ENCODE measurements around the gene ATG13.
A peak's percentile ranks its signal among the peaks of the same experiment; 100 is the strongest.
"Not testable (repeated sequence)": the region's sequence is repeated elsewhere in the genome, so short reads cannot be mapped to it uniquely, and the experiment has no call there.

The ATG13 gene

DNA sequence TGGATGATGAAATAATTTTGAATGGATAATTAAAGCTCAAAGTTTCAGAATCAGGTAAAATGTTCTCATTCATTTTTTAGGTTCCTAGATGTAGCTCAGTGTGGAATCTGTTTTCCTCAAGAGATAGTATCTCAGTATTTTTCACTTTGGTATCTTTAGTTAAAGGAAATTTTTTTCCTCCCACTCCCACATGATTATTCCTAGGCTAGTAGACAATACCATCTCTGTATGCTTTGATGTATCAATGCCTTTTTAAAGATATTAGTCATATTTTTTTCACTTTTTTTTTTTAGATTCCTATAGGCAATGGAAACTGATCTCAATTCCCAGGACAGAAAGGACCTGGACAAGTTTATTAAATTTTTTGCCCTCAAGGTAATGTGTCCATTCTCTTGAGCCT, 26.6 kb downstream of the ATG13 start:
- DNase-seq (ENCODE audit: low spot score): no peak

DNA sequence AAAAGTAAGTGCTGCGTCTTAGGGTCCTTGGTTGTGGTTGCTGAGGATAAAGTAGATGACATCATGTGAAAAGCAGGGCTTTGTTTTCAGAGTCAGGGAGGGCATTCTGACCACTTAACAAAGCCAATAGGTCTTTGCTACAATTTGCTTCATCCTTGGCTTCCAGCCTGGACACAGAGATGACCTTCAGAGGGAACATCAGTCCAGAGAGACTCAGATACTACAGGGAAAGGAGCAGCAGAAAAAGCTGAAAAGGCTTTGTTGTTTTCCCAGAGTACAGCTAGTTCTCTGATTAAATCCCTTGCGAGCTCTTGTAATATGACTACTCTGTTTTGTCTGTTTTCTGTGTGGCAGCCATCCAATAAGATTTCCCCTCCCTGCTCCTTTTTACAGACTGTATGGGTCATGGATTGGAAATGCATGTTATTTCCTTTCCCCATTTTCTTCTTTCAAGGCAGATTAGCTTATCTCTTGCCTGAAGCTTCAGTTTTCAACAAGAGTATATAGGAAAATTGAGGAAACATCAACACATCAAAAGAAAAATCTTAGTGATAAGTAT, 31.9 kb downstream of the ATG13 start:
- peak; percentile 16 for DNase-seq (ENCODE audit: low spot score)

DNA sequence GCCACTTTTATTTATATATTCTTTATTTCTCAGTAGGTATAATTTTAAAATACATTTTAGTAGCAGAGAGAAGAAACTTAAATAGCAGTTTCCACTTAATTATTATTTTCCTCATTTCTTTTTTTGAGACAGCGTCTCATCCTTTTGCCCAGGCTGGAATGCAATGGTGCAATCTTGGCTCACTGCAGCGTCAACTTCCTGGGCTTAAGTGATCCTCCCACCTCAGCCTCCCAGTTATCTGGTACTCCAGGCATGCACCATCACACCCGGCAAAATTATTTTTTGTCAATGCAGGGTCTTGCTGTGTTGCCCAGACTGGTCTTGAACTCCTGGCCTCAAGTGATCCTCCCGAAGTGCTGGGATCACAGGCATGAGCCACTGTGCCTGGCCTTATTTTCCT, 38.3 kb downstream of the ATG13 start:
- DNase-seq (ENCODE audit: low spot score): no peak

DNA sequence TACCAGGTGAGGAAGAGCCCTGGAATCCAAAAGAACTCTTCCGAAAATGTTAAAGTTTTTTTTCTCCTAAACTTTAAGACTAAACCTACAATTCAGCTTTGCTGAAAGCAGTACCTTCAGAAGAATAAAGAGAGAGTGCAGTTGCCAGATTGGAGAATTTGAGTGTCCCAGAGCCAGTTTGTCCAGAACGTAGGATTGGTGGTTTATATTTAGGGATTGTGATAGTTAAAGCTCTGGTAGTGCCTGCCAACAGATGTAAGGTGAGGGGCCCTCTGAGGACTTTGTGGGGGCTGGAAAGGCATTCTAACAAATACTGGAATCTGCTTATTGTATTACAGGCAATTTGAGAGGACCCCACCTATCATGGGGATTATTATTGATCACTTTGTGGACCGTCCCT, 39.8 kb downstream of the ATG13 start:
- no peak for DNase-seq (ENCODE audit: low spot score)

DNA sequence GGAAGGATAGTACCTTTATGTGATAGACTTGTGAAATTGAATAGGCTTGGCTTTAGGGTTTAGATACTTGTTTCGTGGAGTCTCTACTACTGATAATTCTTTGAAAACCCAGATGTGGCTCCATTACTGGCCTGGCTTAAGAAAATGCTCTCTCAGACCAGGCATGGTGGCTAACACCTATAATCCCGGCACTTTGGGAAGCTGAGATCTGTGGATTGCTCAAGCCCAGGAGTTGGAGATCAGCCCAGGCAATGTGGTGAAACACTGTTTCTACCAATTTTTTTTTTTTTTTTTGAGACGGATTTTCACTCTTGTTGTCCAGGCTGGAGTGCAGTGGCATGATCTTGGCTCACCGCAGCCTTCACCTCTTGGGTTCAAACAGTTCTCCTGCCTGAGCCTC, 40.9 kb downstream of the ATG13 start:
- DNase-seq (ENCODE audit: low spot score): no peak

DNA sequence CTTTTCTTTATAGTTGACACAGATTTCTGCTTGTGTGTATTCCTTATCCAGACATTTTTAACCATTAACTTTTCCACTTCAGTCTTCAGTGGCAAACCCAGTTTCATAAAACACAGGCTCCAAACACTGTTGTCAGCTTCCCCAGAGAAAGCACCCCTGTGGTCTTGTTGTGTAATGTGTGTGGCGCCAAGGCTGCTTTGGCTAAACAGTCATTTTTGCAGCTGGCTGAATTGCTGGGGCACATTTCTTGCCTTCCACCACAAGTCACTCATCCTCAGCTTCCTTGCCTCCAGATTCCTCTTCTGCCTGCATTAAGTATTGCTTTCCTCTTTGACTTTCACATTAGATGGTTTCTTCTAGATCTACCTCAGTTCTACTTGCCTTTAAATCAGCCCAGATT, 42.6 kb downstream of the ATG13 start:
- DNase-seq (ENCODE audit: low spot score): no peak

DNA sequence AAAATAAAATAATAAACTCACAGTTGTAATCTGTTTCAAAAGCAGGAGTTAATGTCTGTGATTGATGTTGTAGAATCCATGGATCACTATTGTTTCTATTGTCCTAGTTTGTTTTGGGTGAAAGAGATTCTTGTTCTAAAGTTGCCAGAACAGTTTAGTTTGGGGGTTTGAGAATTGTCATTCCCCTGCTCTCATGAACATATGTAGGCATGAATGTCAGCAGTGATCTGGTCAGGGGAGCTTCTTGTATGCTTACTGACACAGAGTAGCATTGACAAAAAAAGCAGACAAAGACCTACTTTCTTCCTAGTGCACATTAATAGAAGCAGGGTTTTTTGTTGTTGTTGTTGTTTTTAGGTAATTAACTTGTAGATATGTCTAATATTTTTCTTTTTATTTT, 44.5 kb downstream of the ATG13 start:
- no peak for DNase-seq (ENCODE audit: low spot score)

DNA sequence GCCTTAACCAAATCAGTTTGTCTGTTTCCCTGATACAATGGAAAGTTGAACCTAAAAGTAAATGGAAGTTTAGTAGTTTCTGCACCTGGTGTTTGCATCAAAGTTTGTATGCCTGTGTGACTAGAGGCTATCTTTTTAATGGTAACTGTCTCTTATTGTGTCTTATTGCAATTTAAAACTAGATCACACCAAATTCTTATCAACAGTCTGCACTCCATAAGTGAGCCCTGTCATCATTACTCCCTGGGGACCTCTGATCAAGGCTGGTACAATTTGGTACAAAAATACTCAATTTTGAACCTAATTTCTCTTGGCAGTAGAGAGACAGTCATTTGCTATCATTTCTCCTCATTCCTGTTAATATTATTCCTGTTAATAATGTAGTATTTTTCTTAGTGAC, 45.0 kb downstream of the ATG13 start:
- no peak for DNase-seq (ENCODE audit: low spot score)

DNA sequence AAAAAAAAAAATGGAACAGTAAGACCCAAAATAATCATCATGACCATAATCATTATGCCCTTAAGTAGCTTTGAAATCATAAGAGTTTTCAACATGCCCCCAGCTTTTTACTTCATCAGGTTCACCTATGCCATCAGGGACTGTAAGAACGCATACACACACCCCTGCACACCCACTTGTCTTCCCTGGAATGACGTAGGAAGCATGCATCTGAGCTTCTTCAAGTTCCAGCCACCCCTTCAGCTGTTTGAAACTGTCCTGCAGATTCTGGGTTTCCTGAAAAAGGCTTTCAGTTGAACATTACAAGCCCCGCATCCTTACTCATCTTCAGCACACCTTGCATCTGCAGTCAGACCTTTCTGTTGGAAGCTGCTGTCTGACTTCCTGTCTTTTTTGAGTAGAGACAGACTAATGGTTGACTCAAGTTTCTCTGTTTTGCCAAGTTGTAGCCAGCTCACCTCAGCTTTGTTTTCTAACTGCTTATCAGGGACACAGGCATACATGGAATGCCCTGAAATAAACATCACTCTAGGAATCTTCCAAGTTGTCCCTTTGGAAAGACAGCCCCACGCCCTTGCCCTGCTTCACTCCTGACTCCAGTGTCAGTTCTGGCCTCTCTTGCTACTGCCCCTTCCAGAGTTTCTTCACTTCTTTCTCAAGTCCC, 46.1 kb downstream of the ATG13 start:
- DNase-seq (ENCODE audit: low spot score): no peak

DNA sequence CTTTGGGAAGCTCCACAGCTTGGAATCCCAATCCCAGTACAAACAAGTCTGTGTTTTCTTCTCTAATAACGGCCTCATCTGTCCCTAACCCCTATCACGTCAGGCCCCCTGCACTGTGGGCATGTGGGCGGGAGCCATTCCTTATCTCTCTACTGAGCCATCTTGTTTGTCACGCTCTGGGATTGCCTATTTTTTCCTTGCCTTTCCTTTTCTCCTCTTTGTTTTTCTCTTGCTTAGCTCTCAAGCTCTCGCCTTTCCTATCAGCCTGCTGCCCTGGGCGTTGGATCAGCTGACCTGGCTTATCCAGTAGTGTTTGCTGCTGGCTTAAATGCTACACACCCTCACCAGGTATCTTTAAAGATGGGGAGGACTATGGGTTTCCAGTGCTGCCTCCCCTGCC, 47.3 kb downstream of the ATG13 start:
- no peak for DNase-seq (ENCODE audit: low spot score)

DNA sequence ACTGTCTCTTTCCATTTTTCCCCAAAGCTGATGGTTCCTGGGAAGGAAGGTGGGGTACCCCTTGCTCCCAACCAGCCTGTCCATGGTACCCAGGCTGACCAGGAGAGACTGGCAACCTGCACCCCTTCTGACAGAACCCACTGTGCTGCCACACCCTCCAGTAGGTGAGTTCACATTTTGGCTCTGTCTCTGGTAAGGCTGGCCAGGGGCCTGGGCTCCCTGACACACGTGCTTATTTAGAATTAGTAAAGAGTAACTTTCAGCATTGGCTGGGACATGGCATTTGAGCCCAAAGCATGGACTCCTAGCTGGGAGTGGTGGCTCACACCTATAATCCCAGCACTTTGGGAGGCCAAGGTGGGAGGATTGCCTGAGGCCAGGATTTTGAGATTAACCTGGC, 48.0 kb downstream of the ATG13 start:
- no peak for DNase-seq (ENCODE audit: low spot score)

DNA sequence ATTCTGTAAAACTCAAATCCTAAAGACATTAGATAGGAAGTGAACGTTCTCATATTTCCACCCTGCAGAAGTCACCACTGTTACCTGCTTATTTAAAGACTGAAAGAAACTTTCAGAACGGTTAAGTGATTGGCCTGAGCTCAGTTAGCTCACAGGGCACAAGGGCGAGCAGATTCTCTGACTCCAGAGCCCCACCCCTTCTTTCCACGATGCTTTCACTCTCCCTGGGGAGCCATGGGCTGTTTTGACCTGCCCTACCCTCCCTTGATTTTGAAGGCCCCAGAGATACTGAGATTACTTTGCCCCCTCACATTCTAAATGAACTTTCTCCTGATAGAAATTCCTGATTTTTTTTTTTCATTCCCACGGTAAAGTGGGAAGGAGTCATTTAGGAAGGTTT, 49.2 kb downstream of the ATG13 start:
- no peak for DNase-seq (ENCODE audit: low spot score)

DNA sequence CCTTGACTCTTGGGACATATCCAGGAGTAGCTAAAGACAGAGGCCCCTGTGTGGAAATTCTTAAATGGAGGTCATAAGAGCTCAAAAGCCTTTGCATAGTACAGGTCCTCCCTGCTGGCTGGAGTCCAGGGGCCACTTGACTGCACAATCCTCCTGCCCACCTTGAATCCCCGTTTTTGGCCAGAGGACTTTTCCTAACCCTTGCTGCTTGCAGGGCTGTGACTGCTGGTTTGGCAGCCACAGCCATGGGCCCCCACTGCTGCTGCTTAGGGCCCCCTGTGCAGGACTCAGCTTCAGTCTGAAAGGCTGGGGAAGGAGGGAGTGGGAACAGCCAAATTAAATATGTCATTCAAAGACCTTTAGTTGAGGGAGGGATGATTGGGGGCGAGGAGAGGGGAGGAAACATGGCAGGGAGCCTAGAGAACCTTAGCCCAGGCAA, 49.7 kb downstream of the ATG13 start:
- DNase-seq (ENCODE audit: low spot score): no peak

DNA sequence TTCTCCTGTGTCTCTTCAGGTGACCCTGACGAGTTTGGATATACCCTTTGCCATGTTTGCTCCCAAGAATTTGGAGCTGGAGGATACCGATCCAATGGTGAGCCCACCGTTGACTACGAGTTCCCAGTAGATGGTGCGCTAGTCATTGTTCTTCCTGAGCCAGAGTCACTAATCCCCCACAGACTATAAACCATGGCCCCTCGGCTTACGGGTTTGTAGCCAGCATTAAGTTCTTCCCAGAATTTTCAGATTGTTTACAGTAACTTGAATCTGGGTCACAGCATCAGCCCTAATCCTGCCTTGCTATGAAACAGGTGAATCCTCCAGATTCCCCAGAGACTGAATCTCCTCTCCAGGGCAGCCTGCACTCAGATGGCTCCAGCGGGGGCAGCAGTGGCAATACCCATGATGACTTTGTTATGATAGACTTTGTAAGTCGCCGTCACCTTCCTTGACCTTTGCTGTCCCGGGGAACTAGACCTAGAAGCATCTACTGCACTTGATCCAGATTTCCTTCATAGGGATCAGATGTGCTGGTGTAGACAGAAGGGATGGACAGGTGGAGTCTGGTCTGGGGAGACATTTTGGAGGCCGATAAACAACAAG, 51.2 kb downstream of the ATG13 start:
- no peak for DNase-seq (ENCODE audit: low spot score)

DNA sequence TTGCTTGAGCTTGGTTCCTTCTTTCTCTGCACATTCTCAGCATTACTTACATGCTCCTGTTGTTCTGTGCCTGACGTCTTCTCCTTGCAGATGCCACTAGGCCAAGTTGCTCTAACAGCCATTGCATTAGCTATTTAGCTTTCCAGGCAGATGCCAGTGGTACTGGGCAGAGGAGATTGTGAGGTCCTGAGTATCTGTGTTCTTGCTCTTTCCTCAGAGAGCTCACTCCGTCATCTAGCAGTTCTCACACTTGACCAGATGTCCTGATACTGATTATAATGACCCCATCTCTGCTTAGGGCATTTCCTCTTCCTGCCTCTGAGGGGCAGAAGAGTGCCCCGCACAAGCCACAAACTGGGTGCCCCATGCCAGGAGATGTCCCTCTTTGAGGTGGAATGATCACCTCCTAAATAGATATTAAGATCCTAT, 52.4 kb downstream of the ATG13 start:
- peak; percentile 16 for DNase-seq (ENCODE audit: low spot score)

DNA sequence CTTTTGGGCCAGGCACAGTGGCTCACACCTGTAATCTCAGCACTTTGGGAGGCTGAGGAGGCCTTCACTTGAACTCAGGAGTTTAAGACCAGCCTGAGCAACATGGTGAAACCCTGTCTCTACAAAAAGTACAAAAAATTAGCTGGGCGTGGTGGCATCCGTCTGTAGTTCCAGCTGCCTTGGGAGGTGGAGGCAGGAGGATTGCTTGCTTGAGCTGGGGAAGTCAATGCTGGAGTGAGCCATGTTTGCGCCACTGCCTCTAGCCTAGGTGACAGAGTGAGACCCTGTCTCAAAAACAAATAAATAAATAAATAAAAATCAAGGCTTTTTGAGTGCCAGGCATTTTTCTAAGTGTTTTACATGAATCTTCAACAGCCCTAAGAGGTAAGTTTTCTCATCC, 53.2 kb downstream of the ATG13 start:
- not testable (repeated sequence) for DNase-seq (ENCODE audit: low spot score)

DNA sequence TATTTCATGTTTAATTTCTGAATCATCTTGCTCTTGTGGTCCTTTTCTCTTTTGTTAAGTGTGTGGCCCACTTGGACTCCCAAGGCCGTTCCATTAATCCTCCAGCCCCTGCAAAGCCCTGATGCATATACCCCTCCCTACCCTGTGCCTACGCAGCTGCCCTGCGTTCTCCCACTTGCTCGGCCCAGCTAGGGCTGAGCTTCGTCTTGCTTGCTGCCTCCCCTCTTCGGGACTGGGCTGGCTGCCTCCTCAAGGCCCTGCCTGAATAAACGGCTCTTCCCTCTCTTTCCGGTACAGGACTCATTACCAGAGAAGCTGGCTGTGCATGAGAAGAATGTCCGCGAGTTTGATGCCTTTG, 54.6 kb downstream of the ATG13 start:
- DNase-seq (ENCODE audit: low spot score): no peak

DNA sequence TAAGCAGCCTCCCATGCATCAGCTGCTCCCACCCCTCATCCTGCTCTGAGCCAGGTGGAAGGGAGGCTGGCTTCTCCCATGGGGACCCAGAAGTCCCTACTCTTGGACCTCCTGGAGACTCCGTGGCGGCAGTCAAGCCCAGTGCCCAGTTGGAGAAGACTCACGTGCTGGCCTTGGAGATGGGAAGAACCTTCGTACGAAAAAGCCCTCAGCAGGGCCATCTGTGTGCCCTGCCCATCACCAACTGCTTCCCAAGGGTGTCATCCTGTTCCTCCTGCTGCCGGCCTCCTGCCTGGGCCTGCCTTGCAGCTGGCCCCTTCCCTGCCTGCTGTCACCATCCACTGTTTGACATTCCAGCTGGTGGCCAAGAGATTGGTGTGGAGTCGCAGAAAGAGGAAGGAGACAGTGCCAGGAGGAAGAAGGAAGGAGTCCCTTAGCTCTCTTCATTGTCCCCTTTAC, 55.1 kb downstream of the ATG13 start:
- no peak for DNase-seq (ENCODE audit: low spot score)

DNA sequence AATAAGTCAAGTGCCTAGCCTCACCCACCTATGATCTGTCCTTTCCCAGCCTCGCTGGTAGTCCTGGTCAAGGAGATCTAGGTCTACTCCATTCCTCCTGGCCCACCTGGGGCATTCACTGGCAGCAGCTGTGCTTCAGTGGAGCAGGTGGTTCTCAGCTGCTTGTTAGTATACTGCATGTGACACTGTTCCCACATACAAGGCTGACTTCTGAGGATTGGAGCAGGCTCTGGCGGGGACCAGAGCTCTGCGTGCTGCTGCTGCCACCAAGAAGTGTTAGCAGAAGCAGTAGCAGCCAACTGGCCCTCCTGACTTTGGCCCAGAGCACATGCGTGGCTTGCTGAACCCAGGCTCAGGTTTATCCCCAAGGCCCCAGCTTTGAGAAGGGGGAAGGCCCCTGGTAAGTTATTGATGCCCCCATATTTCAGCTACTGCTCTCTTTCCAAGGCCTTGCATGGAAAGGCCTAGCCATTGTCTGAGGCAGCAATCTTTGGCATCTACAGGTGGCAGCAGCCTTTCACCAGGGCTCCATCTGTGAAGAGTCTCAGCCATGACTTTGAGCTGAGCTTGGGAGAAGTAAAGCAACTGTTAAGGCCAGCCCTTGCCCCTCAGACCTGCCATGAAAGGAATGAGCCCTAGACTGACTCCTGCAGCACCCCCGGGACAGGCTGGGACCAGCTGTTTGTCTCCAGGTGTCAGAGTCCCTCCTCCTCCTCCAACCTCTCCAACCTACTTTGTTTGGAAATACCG, 56.5 kb downstream of the ATG13 start:
- DNase-seq (ENCODE audit: low spot score): no peak

DNA sequence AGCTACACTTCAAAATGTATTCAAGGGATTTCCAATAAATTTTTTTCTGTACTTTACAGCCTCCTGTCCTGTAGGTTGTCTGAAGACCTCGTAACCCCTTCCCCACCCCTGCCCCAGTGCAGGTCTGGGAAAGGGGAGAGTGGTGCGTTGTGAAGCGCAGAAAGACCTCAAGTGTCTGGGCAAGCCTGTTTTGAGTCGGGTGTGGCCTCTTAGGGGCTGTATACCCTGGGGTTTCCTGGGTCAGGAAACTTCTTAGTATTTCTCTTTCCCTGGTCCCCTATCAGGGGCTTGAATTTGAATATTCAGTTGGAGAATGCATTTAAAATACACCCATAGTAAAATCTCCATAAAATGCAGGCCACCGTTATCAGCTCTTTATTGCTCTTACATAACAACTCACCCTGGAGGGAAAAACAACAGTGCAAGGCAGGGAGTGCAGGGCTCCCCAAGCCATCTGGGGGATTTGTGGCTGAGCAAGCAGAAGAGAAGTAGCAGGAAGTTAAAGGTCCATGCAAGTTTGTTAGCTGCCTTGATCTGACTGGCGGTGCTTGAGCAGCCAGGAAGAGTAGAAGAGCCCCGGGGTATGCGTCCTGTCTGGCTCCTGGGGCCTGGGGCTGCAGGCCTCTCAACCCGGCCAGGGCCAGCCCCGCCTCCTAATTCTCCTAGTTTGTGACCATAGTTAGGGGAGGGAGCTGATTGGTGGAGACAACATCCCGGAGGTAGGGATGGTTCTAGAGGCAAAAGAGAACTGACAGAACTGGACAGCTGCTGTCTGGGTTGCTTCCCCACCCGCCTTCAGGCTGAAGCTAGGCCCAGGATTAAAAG, 57.3 kb downstream of the ATG13 start:
- DNase-seq (ENCODE audit: low spot score): no peak

DNA sequence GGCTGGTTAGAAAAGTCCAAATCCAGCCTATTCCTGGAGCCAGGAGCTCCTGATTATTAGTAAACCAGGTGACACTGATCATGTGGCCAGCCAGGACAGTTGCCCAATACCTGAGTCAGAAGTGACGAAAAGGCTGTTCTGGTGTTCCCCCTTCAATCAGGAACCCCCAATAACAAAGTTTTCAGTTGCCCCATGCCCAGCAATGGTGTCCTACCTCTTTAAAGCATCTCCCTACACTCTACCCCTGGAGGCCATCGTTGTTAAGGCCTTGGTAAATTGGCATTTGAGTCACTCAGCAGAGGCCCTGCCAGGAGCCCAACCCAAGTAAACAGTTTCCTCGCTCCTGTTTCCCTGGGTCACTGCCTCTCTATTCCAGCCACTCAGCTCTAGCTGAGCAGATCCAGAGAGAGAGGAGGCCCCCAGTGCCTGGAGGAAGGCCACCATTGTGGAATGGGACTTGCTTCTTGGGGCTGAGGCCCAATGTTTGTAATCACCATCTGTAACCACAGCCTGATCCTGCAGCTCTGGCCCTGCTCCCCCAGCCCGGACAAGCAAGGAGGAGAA, 58.0 kb downstream of the ATG13 start:
- peak; percentile 49 for DNase-seq (ENCODE audit: low spot score)

DNA sequence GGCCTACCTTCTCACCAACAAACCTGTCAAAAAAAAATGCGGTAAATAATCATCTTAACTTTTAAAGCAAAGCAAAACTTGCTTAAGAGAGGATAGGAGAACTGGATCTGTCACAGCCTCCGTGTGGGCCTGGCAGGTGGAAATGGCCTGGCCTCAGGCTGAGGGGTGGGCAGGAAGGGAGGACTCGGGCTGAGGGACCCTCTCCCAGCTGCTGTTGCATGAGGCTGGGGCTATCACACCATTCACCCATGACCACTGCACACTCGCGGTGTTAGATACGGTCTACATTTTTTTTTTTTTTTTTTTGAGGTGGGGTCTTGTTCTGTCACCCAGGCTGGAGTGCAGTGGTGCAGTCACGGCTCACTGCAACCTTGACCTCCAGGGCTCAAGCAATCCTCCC, 58.6 kb downstream of the ATG13 start:
- no peak for DNase-seq (ENCODE audit: low spot score)

Data from kidney tubule cell (primary cell).